HG03575 (cell line): ENCODE results near the gene PODN.

Experiments used
- ATAC-seq: cut with Tn5 transposase; IDR thresholded peaks from one replicate; pipeline ENCODE4 v1.9.1; 2021; ENCODE audit not compliant: unreplicated experiment, insufficient number of reproducible peaks, low FRiP score; ENCODE audit errors: extremely low read depth

PODN gene

DNA sequence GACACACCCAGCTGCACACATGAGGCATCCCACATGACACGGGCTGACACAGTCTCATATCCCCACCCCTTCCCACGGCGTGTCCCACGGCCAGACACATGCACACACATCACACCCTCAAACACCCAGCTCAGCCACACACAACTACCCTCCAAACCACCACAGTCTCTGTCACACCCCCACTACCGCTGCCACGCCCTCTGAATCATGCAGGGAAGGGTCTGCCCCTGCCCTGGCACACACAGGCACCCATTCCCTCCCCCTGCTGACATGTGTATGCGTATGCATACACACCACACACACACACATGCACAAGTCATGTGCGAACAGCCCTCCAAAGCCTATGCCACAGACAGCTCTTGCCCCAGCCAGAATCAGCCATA, 22.6 kb downstream of the PODN start:
- no peak for ATAC-seq

DNA sequence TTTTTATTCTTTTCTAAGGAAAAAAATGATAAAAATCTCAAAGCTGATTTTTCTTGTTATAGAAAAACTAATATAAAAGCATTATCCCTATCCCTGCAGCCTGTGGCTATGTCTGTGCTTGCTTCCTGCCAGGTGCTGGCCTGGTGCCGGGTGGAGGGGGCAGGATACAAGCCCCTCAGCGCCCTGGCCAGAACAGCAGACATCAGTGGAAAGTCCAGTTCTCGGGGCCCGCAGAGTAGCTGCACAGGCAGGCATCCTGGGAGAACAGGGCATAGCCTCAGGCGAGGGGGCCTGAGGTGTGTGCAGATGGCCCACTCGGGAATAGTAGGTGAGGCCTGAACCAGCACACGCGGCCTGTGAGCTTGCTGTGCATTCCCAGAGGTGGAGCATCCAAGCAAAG, 23.4 kb downstream of the PODN start:
- no peak for ATAC-seq

DNA sequence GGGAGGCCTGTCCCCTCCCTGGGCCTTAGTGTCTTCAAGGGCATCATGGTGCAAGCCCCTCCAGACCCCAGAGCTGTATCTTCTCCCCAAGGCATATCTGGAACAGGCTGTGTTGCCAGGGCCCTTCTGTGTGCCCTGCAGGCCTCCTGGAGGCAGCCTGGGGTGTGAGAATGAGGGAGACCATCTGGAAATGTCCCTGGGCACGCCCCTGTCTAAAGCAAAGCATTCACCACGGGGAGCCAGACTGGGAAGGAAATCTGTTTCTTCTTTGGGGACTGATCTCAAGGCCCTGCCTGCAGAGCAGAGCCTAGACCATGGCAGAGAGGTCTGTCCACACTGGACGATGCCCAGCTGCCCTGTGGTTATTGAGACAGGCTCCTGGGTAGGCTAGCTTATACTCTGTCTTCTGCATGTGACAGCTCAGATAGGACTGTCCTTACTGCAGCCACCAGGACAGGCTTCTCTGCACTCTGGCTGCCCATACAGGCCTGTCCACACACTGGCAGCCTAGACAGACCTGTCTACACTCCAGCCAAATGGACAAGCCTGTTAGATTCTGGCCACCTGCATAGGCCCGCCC, 24.6 kb downstream of the PODN start:
- ATAC-seq, result no peak

DNA sequence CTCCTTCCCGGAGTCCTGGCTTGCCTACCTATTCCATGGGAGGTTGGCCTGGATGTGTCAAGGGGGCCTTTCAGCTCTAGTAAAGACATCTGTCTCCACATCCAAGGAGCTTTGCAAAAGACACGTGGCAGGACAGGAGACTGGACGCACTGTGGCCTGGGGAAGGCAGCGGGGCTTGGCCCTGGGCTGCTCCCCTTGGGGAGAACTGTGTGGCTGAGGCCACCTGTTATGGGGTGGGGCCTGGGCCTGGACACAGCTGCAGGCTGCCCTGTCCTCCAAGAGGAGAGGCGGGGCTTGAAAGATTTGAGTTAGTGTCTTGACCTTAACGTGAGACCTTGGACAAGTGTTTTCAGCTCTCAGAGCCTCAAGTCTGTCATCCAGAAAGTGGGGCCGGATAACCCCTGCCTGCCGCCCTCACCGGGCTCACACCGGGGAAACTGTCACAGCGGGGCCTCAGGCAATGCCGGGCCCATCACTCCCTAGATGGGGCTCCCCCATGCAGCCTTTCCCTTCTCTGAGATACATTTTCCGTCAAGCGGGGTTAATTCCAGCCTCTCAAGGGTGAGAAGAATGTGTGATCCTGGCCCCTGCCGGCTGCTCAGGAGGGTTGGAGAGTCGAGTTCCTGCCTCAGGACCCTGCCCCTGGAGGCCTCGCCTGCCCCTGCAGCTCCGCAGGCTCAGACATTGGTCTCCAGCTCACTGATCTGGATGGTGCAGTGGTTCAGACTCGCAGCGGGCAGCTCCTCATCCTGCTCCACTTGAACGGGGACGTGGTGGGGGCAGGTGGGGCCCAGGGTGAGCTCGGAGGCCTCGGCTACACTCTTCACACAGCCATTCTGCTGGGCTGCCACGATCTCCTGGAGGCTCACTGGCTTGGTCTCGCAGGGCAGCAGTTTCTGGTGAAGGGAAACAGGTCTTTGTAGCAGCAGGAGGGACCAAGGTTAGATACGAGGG, 25.6 kb downstream of the PODN start:
- no peak for ATAC-seq

DNA sequence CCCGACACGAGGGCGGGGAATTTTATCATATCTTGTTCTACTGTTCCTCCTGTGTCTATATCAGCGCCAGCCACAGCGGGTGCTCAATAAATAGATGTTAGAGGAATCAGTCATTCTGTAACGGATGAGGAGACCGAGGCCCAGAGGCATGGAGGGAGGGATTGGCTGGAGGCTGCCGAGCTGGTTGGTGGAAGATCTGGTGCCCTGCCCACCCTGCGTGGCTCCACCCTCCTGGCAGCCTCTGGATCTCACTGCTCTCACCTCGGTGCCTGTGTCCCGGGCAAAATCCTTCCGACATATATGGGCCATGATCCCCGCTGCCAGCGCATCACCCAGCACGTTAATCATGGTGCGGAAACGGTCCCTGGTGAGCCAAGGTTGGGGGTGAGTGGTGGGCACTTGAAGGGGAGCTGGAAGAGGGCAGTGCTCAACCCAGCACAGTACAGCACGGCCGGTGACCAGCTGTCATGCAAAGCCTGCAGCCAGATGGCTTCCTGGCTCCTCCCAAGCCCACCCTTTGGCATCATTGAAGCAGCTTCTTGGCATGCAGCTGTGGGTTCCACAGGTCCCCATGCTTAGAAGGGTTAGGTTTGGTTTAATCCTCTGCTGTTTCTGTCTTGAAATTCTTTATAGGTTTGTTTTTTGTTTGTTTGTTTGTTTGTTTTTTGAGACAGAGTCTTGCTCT, 26.7 kb downstream of the PODN start:
- ATAC-seq, result no peak

DNA sequence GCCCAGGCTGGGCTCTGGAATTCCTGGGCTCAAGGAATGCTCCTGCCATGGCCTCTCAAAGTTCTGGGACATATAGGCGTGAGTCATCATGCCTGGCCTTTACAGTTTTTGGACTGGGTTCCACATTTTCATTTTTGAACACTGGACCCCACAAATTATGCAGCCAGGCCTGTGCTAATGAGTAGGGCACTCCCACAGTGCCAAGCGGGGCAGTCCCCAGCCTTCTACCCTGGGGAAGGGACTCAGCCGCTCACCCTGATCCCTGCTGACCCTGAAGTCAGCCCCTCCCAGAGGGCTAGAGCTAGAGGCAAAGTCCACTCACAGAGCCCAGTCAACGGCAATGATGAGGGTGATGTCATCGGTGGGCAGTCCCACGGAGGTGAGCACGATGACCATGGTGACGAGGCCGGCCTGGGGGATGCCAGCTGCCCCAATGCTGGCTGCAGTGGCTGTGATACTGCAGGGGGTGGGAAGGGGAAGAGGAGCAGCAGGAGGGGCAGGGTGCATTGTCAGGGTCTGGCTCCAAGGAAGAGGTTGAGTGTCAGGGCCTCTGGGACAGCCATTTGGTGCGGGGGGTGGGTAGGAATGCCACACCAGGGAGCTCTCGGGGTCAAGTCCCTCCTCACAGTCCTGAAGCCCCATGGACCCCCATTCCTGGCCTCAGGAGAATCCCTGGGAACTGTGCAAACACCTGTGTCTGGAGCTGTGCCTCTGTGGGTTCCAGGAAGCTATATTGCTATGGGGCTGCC, 27.6 kb downstream of the PODN start:
- no peak for ATAC-seq

DNA sequence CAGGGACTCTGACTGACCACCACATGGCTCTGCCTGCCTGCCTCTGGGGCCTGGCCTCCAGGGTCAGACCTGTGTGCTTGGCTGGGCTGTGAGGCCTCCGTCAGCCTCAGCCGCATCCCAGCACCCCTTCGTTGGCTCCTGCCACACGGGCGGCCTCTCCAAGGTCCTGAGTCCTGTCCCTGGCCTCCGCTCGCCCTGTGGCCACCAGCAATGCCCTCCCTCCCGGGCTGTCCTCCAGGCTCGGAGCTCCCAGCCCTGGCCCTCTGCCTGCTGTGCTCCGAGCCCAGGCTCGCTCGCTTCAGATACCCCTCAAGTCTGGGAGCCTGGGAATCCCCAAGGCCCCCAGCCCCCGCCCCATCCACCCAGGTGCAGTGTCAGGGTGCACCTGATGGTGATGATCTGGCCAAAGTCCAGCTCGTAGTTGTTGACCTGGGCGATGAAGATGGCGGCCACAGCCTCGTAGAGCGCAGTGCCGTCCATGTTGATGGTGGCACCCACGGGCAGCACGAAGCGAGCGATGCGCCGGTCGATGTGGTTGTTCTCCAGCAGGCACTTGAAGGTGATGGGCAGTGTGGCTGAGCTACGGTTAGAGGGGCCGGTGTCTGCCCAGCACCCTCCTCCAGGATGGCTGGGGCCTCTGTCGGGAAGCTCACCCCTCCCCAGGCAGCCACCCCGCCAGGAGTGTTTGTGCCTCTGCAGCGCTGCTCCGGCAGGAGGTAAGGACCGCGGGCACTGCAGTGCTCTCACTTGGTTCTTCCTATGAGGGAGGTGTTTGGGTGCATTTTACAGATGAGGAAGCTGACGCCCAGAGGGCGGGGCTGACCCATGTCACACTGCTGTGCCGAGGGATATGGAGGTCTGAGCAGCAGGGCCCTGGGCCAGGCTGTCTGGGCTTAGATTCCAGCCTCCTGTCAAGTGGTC, 28.5 kb downstream of the PODN start:
- no peak for ATAC-seq

DNA sequence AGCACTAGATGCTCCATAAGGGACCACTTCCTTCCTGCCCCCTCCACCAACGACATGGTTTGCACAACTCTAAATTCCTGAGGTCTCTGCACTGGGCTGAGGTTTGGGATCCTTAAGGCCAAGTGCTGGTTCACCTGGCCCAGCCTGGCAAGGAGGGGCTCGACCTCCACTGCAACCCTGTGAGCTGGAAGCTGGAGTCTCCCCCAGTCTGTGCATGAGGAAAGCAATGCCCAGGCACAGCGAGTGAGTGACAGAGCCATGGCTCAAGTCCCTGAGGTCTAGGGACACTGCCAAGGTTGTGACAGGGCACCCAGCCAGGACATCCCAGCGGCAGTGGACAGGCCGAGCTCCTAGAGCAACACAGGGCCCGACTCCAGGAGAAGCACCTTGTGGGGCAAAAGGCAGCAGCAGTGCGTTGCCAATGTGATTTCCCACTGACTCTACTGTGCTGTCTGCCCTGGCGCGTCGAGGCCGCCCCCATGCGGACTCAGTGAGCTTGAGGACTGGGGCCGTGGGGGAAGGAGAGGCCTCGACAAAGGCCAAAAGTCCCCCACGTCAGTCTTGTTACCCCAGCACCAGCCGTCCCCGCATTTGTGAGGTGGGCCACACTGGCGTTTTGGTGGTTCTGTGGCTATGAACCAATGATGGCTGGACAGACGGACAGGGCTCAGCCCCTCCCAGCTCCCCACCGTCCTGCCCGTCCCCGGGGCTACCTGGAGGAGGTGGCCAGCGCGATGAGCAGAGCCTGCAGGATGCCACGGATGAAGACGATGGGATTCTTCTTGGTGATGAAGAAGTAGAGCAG, 30.0 kb downstream of the PODN start:
- ATAC-seq, result no peak

DNA sequence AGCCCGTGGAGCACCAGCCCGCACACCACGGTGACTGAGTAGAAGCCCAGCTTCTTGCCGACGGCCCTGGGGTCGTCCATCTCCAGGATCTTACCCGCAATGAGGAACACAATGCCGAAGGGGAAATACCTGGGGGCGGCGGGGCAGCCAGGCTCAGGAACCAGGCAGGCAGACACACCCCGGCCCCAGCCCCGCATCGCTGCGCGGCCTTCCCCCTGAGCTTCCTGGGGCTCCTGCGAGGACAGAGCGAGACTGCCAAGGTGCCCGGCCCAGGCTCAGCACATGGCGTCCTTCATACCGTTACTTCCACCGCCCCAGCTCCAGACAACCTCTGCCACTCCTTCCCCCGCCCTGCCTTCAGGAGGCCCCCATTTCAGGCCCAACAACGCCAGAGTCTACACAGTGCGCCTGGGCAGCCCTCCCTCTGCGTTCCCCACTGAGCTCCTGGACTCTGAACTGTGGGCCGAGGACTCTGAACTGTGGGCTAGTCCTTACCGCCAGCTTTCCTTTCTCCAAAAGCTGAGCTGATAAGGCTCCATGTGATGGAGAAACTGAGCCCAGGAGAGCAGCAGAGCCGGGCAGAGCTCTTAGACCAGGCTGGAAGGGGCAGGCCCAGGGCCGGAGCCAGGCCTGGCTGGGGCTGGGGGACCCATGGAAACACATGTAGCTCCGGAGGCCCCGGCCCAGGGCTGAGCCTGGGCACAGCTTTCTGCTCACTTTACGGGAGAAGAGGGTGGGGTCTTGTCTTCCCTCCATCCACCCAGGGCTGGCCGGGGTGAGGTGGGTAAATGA, 30.8 kb downstream of the PODN start:
- ATAC-seq, result no peak

DNA sequence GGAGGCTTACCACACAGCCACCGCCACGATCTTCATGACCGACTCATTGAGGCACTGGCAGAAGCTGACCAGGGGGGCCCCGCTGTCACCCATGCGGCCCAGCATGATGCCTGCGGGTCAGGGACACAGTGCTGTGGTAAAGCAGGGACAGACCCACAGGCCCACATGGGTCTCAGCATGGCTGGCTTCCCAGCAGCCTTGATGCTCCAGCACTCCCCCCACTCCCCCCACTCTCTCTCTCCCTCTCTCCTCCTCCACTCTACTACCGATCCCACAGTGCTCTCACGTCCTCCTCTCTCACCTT, 31.4 kb downstream of the PODN start:
- no peak for ATAC-seq

DNA sequence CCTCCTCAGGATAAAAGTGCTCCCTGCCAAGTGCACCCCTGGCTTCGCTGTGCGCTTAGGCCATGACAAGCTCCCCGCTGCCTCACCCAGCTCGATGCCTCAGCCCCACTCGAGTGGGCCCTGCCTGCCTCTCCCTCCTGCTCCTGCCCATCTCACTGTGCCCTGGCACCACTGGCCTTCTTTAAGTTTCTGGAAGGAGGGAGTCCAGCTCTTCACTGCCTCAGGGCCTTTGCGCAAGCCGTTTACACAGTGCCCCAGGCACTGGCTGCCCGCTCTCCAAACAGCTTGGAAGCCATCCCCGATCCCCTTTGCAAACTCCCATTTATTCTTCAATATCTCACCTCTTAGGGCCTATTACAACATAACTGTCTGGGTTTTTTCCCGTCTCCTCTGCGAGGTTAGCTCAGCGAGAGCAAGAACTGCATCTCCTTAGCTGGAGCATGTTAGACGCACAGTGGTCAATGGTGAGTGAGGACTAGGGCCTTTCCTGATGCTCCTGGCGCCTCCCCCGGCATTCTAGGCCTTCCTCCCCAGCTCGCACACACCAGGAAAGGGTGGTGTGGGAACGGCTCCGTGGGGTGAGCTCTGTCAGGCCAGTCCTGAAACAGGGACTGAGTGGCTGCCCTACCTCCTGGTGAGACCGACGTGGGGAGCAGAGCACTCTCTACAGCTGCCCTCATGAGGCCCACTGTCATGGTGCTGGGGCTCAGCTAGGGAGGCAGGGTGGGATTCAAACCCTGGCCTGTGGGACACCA, 31.9 kb downstream of the PODN start:
- no peak for ATAC-seq

DNA sequence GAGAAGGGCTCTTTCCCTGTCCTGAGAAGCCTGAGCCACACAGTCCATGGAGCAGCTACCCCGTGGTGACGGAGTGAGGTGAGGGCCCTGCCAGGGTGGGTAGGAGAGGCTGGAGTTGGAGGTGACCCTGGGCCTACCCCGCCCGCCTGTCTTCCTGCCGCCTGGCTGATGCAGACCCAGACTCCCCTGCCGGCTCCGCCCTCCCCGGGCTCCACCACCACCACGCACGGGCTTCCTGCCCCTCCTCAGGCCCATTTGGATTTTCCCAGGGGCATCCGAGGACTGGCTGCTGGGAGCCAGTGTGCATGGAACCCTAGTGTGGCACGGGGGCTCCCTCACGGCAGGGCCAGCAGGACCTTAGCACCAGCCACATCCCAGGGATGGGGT, 32.5 kb downstream of the PODN start:
- no peak for ATAC-seq

DNA sequence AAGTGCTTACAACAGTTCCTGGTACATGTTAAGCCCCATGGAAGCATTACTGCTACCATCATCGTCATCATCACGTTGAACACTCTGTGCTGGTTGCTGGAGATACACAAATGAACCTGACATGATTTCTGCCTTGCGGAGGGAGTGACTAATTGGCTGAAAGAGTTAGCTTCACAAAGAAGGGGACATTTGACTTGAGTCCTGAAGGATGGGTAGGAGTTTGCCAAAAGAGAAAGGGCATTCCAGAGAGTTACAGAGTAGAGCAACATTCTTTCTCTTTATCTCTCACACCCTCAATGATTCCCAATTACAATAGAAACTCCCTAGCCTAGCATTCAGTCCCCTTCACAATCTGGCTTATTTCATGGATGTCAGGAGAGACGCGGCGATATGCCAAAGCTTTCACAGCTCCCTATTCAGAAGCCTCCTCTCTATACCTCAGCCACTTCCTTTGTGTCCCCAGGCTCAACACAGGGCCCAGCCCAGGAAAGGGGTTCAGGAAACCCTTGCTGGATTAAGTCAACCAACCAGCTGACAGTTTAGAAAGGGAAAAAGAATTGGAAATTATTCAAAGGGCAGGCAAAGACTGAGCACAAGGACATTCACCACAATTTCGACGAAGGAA, 42.4 kb downstream of the PODN start:
- no peak for ATAC-seq

DNA sequence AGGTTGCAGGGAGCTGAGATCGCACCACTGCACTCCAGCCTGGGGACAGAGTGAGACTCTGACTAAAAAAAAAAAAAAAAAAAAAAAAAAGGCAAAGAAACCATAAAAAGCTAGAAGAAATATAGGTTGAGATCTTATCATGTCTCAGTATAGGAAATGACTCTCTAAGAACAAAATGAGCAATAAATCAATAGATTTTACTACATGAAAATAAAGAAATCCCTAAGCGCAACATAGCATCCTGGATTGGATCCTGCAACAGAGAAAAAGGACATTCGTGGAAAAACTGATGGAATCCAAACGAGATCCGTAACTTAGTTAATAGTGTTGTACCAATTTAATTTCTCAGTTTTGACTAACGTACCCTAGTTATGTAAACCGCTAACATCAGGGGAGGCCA, 45.1 kb downstream of the PODN start:
- ATAC-seq, result no peak

DNA sequence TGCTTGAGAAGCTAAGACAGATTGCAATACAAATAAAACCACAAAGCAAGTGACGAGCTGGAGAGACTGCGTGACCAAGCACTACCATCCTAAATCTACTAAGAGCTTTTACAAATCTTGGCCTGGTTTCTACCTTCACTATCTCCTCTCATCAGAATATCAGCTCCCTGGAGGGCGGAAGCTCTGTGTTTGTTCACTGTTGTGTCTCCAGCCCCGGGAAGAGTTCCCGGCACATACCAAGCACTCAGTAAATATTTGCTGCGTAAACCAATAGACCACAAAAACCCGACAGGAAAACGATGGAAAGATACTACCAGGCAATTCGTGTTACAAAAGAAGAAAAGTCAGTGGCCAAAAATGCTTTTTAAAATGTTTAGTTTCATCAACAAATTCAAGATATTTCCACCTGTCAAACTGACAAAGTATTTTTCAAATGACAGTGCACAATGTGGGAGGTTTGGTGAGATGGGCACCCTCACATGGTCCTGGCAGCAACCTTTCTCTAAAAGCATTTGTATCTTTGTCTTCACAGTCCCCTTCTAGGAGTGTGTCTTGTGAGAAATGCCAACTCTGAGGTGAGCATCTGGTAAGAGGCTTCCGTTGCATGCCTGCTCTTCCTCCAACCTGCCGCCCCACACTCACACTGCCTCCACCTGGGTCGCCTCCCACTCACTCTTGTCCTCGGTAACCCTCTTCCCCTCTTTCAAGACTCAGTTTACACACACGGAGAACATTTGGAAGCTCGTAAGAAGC, 45.7 kb downstream of the PODN start:
- ATAC-seq, result no peak
